ENCODE results near the gene HP. TPM values are rescaled to one million over a fixed set of nuclear protein-coding genes. Genes with fewer than 3 reads are reported as not detected.
A peak's percentile ranks its signal among the peaks of the same experiment; 100 is the strongest.

Gene HP
- total and polyA plus RNA-seq, 2 of the 13 experiments (the other 11 are each of a cell fraction or from before 2014, with no cell fraction given): 387 to 524 TPM

GRCh38 chr16:72051818-72052217 is 2.5 kb upstream of the HP start:
- ATAC-seq: no peak
- H3K4me3 ChIP-seq (replicated peaks in 1 of 3; ENCODE audit: insufficient read depth in 1 of 3, low read depth in 2 of 3, low read length in 3 of 3): no peak overlapping the region
- intact Hi-C loops (cut with micrococcal nuclease; ENCODE audit: unreplicated experiment) (no loop called here), in situ Hi-C loops (cut with HindIII; ENCODE audit: extremely low pct_ligation_motif_present, low pct_unique_long_range_greater_than_20kb) (no loop called here)
- peaks cover 0 to 3% of the 10 kb centered on the region in 2 experiments; a peak in 1 of 5 replicates for H3K36me3 ChIP-seq (replicated peaks in 1 of 2; ENCODE audit: control insufficient read depth in 1 of 2, insufficient read depth in 2 of 2, low read length in 2 of 2)
- H3K27ac ChIP-seq (ENCODE audit: extremely low read length, insufficient read depth, low read length): no peak overlapping the region
- 28% methylated on average over 2 of the region's 2 CpGs for WGBS (ENCODE audit: low lambda C conversion rate)
- H3K4me2 ChIP-seq (ENCODE audit: low read depth, low read length): no peak overlapping the region
- peaks cover 64% of the 10 kb centered on the region for H3K4me1 ChIP-seq (ENCODE audit: insufficient read depth, low read length)
- no peaks in the 10 kb centered on the region for H3K27me3 ChIP-seq (ENCODE audit: control insufficient read depth in 1 of 2, insufficient read depth in 2 of 2, low read length in 2 of 2)
- no peak for FAIRE-seq
- H2AFZ ChIP-seq (ENCODE audit: low read length): no peak overlapping the region
- peaks cover 7% of the 10 kb centered on the region; the same call in 1 of the 2 replicates for H3K9me3 ChIP-seq (ENCODE audit: low read length)
- ChIA-PET CTCF (ENCODE audit: low intra/inter-chr PET ratio, low total read pairs) (no interaction called here), POLR2A (no interaction called here)
- peaks cover 3% of the 10 kb centered on the region for H3K79me2 ChIP-seq (ENCODE audit: insufficient read depth, low read length)
- BruUV-seq (replicated peaks): no TSS peak
- no peaks in the 10 kb centered on the region for H4K20me1 ChIP-seq (ENCODE audit: insufficient read depth, low read length)
- no peak for DNase-seq (ENCODE audit: low spot score)
- no peak overlapping the region for H3K9ac ChIP-seq (ENCODE audit: insufficient read depth, low read depth, low read length)
- TF ChIP-seq ZNF20 (CRISPR knock-in tag; IDR thresholded peaks at IDR 0.05) (no peak), EP300 (IDR thresholded peaks at IDR 0.05; ENCODE audit: low read depth in 2 of 2, low read length in 2 of 2) (peak in 1 of 2 experiments; percentile 56; a peak in 1 of 4 replicates), EP300 (CRISPR knock-in tag; IDR thresholded peaks at IDR 0.05; ENCODE audit: borderline replicate concordance) (no peak), KLF6 (CRISPR knock-in tag; IDR thresholded peaks at IDR 0.05) (no peak), MAFF (IDR thresholded peaks at IDR 0.05; ENCODE audit: low read depth, low read length) (no peak), GLI4 (CRISPR knock-in tag; IDR thresholded peaks at IDR 0.05; ENCODE audit: borderline replicate concordance) (no peak), ZNF570 (CRISPR knock-in tag; IDR thresholded peaks at IDR 0.05; ENCODE audit: borderline replicate concordance) (no peak), HNF4G (IDR thresholded peaks at IDR 0.05; ENCODE audit: borderline replicate concordance, low read depth, low read length) (peak; percentile 28; the same call in 1 of the 2 replicates), HNF4G (CRISPR knock-in tag; IDR thresholded peaks at IDR 0.05; ENCODE audit: borderline replicate concordance, low read depth) (no peak), MAFG (CRISPR knock-in tag; IDR thresholded peaks at IDR 0.05) (no peak), SSRP1 (CRISPR knock-in tag; IDR thresholded peaks at IDR 0.05) (no peak), ARID3A (IDR thresholded peaks at IDR 0.05; ENCODE audit: low read depth, low read length) (no peak), SIN3B (IDR thresholded peaks at IDR 0.05; ENCODE audit: low read length) (no peak), PITX1 (CRISPR knock-in tag; IDR thresholded peaks at IDR 0.05) (no peak), ZBTB34 (CRISPR knock-in tag; IDR thresholded peaks at IDR 0.05) (no peak), LCORL (IDR thresholded peaks at IDR 0.05) (no peak), LCORL (CRISPR knock-in tag; IDR thresholded peaks at IDR 0.05) (peak; percentile 29; the same call in 1 of the 2 replicates), MIXL1 (CRISPR knock-in tag; IDR thresholded peaks at IDR 0.05) (no peak), RNF219 (CRISPR knock-in tag; IDR thresholded peaks at IDR 0.05) (no peak), ZNF746 (CRISPR knock-in tag; IDR thresholded peaks at IDR 0.05) (no peak), KDM3A (CRISPR knock-in tag; IDR thresholded peaks at IDR 0.05; ENCODE audit: low read depth) (no peak), HNF4A (CRISPR knock-in tag; IDR thresholded peaks at IDR 0.05) (peak; percentile 21; the same call in 1 of the 2 replicates), KLF9 (CRISPR knock-in tag; IDR thresholded peaks at IDR 0.05; ENCODE audit: low read depth) (no peak), CEBPB (IDR thresholded peaks at IDR 0.05; ENCODE audit: borderline replicate concordance, low read depth, low read length) (peak; percentile 71; the same call in 1 of the 2 replicates)

All from HepG2 (cell line).